Cardiac septum (tissue), 1 donor: Measurements from ENCODE around the gene PNRC2. TPM values are rescaled to one million over a fixed set of nuclear protein-coding genes. Genes with fewer than 3 reads are reported as not detected.

ENCODE experiments used
- microRNA-seq: library from miRNA; unstranded; fragments of <30 nt; microRNA quantifications from one replicate; pipeline ENCODE4 v1.2.0, GENCODE V29; 2020
- total RNA-seq: library from RNA; stranded (reverse); fragmentation: NEBNext Ultra II Directional; extraction: Animal tissue kit (Norgen Biotek cat#: 25700); gene quantifications from one replicate; pipeline ENCODE4 v1.2.1, GENCODE V29; 2021
- donor health status: DM: no; HTN: no; CAD: no.

PNRC2 gene
- total RNA-seq, 1 donor from 2014 or later = 80.0 TPM

Small RNAs within 50 kb of the gene (microRNA-seq; reads per million reads assigned to microRNA genes)
- gene MIR378F = not detected

Other genes with a start within 250 kb of the PNRC2 start
- 28.8 TPM for gene ELOA, start 216.4 kb upstream of the PNRC2 start, total RNA-seq
- gene PITHD1, start 181.4 kb upstream of the PNRC2 start, total RNA-seq = 33.7 TPM
- gene LYPLA2, start 168.7 kb upstream of the PNRC2 start, total RNA-seq = 27.2 TPM
- gene GALE, start 159.1 kb upstream of the PNRC2 start, total RNA-seq = 11.5 TPM
- gene HMGCL, start 134.4 kb upstream of the PNRC2 start, total RNA-seq = 27.9 TPM
- gene FUCA1, start 91.5 kb upstream of the PNRC2 start, total RNA-seq = 13.3 TPM
- gene CNR2, start 46.5 kb upstream of the PNRC2 start, total RNA-seq = not detected
- 63.4 TPM for gene SRSF10, start 20.5 kb downstream of the PNRC2 start, total RNA-seq
- gene MYOM3, start 152.3 kb downstream of the PNRC2 start, total RNA-seq = 249 TPM
- gene IL22RA1, start 183.3 kb downstream of the PNRC2 start, total RNA-seq = 0.35 TPM
- 2.3 TPM for gene IFNLR1, start 227.5 kb downstream of the PNRC2 start, total RNA-seq